ENCODE measurements around the gene DPM1. TPM values are rescaled to one million over a fixed set of nuclear protein-coding genes. Genes with fewer than 3 reads are reported as not detected.
A peak's percentile ranks its signal among the peaks of the same experiment; 100 is the strongest.

Gene DPM1
- 10 to 100 TPM; 51.8 to 59.9 (median 57.4) TPM for total RNA-seq (2021; fragmentation: NEBNext Ultra II Directional; extraction: Animal tissue kit (Norgen Biotek cat#: 25700))
- long read RNA-seq, transcript DPM1-203 (9 exons, 1,075 nt), result major isoform, 40 of 85 reads
- long read RNA-seq, partial matches to known transcripts, result 6 of 85 reads
- long read RNA-seq, other reads (novel, unspliced or antisense), result 32 of 85 reads

- peak; percentile 9 for DNase-seq
- H3K27ac Mint-ChIP-seq, result peak within 1 kb of the TSS; percentile 100
- H3K27me3 Mint-ChIP-seq (ENCODE audit: insufficient read depth), result no peaks in the 10 kb centered on the region; the same call in 1 of the 2 replicates
- no peak for TF ChIP-seq CTCF (IDR thresholded peaks at IDR 0.05)
- H3K4me1 Mint-ChIP-seq (ENCODE audit: low read depth), result peaks cover 50% of the 10 kb centered on the region
- peak within 1 kb of the TSS; percentile 98 for H3K4me3 Mint-ChIP-seq
- no peaks in the 10 kb centered on the region for H3K9me3 Mint-ChIP-seq
- H3K36me3 Mint-ChIP-seq (ENCODE audit: low read depth), result peaks cover 42% of the 10 kb centered on the region
These were observed at the start of gene DPM1 for GRCh38 chr20:50957798-50958614. Gene DPM1 (minus strand): TSS chr20:50958532. CDS start chr20:50958523, 9 bp downstream.

- DNase-seq, result no peak
- H3K27ac Mint-ChIP-seq, result no peak overlapping the region
- H3K9me3 Mint-ChIP-seq, result no peaks in the 10 kb centered on the region
- H3K27me3 Mint-ChIP-seq (ENCODE audit: insufficient read depth), result peaks cover under 1% of the 10 kb centered on the region
- no peak for TF ChIP-seq CTCF (IDR thresholded peaks at IDR 0.05)
- no peaks in the 10 kb centered on the region for H3K36me3 Mint-ChIP-seq (ENCODE audit: low read depth)
- no peak overlapping the region for H3K4me3 Mint-ChIP-seq
- no peaks in the 10 kb centered on the region for H3K4me1 Mint-ChIP-seq (ENCODE audit: low read depth)
These were observed 46.9 kb upstream of the DPM1 start for GRCh38 chr20:51005214-51005613.

- Mint-ChIP-seq H3K36me3 (ENCODE audit: low read depth) (no peaks in the 10 kb centered on the region), H3K4me3 (no peak overlapping the region), H3K4me1 (ENCODE audit: low read depth) (no peaks in the 10 kb centered on the region), H3K27ac (no peak overlapping the region; the same call in 1 of the 2 replicates), H3K27me3 (ENCODE audit: insufficient read depth) (peaks cover 4% of the 10 kb centered on the region), H3K9me3 (no peaks in the 10 kb centered on the region)
- no peak for TF ChIP-seq CTCF (IDR thresholded peaks at IDR 0.05)
- DNase-seq, result no peak
These were observed 46.4 kb upstream of the DPM1 start for GRCh38 chr20:51004781-51005180.

GRCh38 chr20:51004305-51004727 lies 46.0 kb upstream of the DPM1 start:
- H3K4me3 Mint-ChIP-seq, result no peak overlapping the region
- H3K27me3 Mint-ChIP-seq (ENCODE audit: insufficient read depth), result peaks cover 4% of the 10 kb centered on the region
- no peaks in the 10 kb centered on the region for H3K4me1 Mint-ChIP-seq (ENCODE audit: low read depth)
- 0 out of 2 replicates have a peak, but pooled peaks have one; percentile 12 for TF ChIP-seq CTCF (IDR thresholded peaks at IDR 0.05)
- no peak for DNase-seq
- H3K9me3 Mint-ChIP-seq, result no peaks in the 10 kb centered on the region
- H3K36me3 Mint-ChIP-seq (ENCODE audit: low read depth), result no peaks in the 10 kb centered on the region
- no peak overlapping the region for H3K27ac Mint-ChIP-seq

- no peak for DNase-seq
- Mint-ChIP-seq H3K36me3 (ENCODE audit: low read depth) (no peaks in the 10 kb centered on the region), H3K4me3 (no peak overlapping the region), H3K4me1 (ENCODE audit: low read depth) (no peaks in the 10 kb centered on the region), H3K9me3 (no peaks in the 10 kb centered on the region), H3K27me3 (ENCODE audit: insufficient read depth) (peaks cover 8% of the 10 kb centered on the region), H3K27ac (no peak overlapping the region)
- no peak for TF ChIP-seq CTCF (IDR thresholded peaks at IDR 0.05)
These were observed 45.4 kb upstream of the DPM1 start for GRCh38 chr20:51003753-51004152.
